NCI-H2171 (cell line): Measurements from ENCODE around the gene CDH20.

Experiments
- DNase-seq: peaks from one replicate; lab custom pipeline; 2025; lab: John Stamatoyannopoulos, UW

CDH20 gene

GRCh38 chr18:61575419-61575818 lies 242.2 kb downstream of the CDH20 start:
- no peak for DNase-seq

- DNase-seq = no peak
Observed at GRCh38 chr18:61578846-61579245, 245.6 kb downstream of the CDH20 start.

GRCh38 chr18:61579581-61579980 lies 246.4 kb downstream of the CDH20 start:
- DNase-seq = no peak

GRCh38 chr18:61580046-61580445 lies 246.8 kb downstream of the CDH20 start:
- no peak for DNase-seq

- DNase-seq = no peak
Observed at GRCh38 chr18:61581578-61582201, 248.5 kb downstream of the CDH20 start.

- DNase-seq = no peak
Observed at GRCh38 chr18:61582202-61582710, 249.0 kb downstream of the CDH20 start.

- DNase-seq = no peak
Observed at GRCh38 chr18:61583548-61583947, 250.3 kb downstream of the CDH20 start.

GRCh38 chr18:61587865-61588264 lies 254.6 kb downstream of the CDH20 start:
- DNase-seq = no peak

GRCh38 chr18:61589053-61589723 lies 256.0 kb downstream of the CDH20 start:
- DNase-seq = no peak

- DNase-seq = no peak
Observed at GRCh38 chr18:61589724-61590065, 256.5 kb downstream of the CDH20 start.

GRCh38 chr18:61591253-61591652 lies 258.0 kb downstream of the CDH20 start:
- no peak for DNase-seq

GRCh38 chr18:61595615-61596251 lies 262.5 kb downstream of the CDH20 start:
- no peak for DNase-seq

- DNase-seq = no peak
Observed at GRCh38 chr18:61596296-61596695, 263.1 kb downstream of the CDH20 start.

- no peak for DNase-seq
Observed at GRCh38 chr18:61597316-61597715, 264.1 kb downstream of the CDH20 start.

- DNase-seq = no peak
Observed at GRCh38 chr18:61600422-61600821, 267.2 kb downstream of the CDH20 start.

GRCh38 chr18:61602836-61603235 lies 269.6 kb downstream of the CDH20 start:
- DNase-seq = no peak
